EL (cell line): ENCODE data around the gene ELANE.
"Not testable (repeated sequence)": the region's sequence is repeated elsewhere in the genome, so short reads cannot be mapped to it uniquely, and the experiment has no call there.

Source experiments
- DNase-seq: peaks from one replicate; pipeline ENCODE4 v3.0.0-alpha.2; 2016

ELANE gene

DNA sequence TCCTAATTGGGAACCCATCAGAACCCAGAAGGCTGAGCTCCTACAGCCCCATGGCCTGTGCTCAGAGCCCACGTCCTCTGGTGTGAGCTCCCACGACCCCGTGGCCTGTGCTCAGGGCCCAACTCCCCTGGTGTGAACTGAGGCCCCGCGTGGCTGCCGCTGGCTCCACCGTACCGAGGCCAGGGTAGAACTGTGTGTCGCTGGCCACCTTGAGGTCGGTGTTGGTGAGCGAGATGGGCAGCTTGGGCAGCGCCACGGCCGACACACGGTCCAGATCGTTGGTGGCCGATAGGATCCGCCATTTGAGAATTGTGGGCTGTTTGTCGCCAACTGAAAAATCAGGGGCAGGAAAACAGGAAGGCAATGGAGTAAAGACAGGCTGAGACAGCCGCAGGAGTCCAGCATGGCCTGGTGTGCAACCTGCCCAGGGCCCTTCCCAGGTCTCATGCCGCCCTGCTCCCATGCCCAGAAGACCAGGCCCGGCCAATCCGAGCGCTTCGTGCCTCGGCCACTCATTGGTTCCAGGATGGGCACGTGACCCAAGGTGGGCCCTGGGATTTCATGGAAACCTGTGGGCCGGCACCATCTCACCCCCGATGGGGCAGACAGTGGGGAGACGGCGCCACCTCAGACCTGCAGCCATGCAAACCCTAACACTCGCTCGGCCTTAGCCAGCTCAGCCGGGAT lies 29.4 kb downstream of the ELANE start:
- DNase-seq, result no peak

DNA sequence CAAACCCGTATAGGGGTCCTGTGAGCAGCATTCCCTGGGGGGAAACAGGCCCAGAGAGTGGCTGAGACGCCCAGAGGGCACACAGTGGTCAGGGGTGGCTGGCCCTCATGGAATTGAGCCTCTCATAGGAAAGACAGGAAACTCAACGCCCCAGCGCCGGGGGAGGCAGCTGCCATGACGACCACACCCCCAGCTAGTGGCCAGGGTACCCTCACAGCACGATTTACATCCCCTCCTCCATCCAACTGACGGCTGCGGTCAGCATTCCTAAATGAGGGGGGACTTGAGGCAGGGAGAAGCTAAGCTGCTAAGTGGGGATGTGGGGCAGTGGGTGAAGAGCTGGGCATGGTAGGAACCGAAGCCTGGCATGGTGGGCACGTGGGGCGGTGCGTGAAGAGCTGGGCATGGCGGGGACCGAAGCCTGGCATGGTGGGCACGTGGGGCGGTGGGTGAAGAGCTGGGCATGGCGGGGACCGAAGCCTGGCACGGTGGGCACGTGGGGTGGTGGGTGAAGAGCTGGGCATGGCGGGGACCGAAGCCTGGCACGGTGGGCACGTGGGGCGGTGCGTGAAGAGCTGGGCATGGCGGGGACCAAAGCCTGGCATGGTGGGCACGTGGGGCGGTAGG lies 30.9 kb downstream of the ELANE start:
- DNase-seq, result no peak

DNA sequence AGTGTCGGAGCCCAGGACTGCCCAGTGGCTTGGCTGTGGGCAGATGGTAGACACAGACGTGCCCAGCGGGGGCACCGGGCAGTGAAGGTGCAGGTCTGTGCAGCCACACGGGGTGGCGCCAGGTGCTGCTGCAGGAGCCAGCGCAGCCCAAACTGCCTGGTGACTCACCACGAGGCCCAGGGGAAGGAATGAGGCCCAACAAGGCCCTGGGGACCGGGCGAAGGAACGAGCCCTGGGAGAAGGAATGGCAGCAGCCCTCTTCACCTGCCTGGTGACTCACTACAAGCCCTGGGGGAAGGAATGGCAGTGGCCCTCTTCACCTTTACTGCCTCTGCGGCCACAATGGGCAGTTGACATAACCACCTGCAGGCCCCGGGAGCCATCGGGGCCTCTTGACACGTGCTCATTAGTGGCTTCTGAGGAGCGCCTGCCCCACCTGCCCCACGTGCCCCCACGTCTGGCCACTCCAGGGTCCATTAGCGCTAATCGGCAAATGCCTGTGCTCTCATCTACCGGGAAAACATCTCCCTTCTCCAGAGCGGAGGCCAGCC lies 31.6 kb downstream of the ELANE start:
- no peak for DNase-seq

DNA sequence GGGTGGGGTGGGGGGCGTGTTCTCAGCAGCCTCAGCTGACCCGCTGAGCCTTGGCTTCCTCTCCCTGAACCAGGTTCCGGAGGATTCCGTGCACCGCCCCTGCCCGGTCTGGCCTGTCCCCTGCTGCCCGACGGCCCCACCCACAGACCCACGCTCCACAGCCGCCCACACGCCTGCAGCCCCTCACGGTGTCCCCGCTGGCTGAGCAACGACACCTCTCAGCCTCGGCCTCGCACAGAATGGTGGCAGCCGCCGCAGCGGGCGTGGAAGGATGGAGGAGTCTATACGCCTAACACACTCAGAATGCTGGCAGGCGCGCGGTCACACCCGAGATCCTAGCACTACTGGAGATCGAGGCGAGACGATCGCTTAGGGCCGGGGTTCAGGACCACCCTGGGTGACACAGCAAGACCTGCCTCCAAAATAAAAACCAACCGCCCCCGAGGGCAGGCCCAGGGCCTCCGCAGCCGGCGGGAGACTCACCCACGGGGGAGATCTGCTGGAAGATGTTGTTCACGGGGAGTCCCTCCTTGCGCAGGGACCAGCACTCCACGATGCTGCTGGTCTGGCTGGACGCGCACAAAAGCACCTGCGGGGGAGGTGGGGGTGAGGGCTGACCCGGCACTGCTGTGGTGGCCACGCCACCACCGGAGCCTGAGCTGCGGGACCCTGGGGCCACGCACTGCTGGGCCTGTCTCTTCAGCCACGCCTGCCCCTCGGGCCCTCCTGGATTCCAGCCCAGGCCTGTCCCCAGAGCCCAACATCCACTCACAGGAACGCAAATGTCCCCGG lies 32.5 kb downstream of the ELANE start:
- no peak for DNase-seq

DNA sequence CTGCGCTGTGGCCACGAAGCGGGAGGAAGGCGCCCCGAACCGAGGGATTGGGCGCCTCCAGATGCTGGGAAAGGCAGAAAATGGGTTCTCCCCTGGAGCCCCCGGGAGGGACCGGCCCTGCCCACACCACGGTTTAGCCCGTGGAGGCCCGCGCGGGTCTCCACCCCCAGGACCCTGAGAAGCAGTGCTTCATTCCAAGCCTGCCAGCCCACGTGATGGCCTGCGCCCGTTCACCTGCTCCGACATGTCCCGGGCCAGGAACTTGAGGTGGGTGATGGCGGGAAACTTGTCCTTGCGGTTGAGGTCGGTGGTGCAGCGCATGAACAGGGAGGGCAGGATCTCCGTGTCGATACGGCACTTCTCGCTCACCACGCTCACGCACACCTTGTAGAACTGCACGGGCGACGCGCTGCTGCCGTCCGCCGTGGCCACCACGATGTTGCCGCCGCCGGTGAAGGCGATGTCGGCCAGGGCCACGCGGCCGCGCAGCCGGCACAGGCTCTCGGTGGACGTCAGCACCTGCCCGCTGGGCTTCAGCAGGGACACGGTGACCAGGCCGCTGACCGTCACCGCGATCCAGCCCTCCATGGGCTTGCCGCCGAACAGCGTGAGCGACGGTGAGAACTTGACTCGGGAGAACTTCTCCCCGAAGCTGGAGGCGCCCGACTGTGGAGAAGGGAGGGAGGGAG lies 33.6 kb downstream of the ELANE start:
- DNase-seq, result no peak

DNA sequence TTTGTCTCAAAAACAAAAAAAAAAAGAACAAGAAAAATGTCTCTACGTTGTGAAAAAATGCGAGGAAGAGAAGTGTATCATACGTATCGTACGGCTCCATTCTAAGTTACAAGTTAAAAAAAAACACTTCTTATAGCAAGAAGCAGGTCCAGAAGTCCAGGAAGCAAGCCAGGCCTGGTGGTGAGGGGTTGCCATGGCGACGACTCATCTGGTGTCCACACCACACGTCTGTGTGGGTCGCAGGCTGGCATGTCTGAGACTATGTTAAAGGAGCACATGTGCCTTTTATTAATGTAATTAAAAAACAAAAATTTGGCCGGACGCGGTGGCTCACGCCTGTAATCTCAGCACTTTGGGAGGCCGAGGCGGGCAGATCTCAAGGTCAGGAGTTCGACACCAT lies 35.0 kb downstream of the ELANE start:
- DNase-seq, result peak; percentile 74

DNA sequence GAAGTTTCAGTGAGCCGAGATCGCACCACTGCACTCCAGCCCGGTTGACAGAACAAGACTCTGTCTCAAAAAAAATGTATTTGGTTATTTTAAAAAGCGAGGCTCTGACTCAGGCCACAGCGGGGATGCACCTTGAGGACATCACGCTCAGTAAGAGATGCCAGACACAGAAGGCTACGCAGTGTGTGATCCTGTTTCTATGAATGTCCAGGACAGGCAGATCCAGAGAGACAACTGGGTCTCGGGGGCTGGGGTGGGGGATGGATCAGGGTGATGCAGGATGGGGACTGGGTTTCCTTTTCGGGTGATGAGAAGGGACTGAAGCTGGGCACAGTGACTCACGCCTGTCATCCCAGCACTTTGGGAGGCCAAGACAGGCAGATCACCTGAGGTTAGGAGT lies 35.5 kb downstream of the ELANE start:
- DNase-seq, result no peak

DNA sequence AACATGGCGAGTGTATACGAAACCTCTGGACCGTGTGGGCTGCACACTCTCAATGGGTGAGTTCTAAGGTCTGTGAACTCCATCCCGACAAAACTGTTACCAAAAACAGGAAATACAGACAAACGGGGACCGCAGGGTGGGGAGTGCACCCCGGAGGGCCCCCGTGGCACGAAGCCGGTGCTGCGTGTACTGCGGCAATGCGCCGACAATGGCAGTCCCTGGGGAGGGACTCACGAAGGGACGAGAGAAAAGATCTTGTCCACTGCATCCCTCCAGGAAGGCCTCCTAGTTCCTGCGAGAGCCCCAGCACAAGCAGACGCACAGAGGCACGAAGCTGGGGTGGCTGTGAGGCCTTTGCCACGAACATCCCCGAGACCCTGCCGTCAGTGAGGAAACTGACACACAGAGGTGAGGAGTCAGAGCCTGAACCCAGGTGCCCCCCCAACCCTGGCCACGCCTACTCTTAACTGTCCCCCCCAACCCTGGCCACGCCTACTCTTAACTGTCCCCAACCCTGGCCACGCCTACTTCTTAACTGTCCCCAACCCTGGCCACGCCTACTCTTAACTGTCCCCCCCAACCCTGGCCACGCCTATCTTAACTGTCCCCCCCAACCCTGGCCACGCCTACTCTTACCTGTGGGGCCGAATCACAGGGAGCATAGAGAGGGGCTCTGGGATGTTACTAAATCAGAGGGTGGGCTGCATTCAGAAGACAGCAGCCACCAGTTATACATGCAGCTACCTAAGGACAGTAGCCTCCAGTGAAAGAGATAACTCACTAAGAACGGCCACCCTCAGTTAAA lies 36.7 kb downstream of the ELANE start:
- no peak for DNase-seq

DNA sequence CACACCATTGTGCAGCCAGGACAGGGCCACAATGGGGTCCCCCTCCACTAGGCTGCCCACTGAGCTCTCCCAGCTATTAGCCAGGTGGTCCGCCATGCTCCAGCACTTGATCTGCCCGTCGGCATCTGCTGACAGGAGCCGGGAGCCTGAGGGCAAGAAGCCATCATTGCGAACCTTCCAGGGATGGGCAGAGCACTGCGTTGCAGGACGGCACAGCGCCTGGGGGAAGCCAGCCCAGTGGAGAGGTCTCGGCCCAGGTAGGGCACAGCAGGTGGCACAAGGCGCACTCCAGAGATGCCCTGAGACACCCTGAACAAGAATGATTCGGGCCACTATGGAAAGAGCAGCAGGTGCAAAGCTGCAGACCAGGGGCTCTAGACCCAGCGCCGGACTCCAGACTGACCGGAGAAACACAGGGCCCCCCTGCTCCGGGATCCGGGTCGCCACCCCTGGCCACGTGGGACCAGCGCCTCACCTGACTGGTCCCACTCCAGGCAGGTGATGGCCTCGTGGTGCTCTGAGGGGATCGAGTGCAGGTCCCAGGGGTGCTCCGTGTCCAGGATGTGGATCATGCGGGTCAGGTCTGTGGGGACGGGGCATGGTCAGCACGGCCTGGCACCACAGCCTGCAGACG lies 37.7 kb downstream of the ELANE start:
- DNase-seq, result no peak

DNA sequence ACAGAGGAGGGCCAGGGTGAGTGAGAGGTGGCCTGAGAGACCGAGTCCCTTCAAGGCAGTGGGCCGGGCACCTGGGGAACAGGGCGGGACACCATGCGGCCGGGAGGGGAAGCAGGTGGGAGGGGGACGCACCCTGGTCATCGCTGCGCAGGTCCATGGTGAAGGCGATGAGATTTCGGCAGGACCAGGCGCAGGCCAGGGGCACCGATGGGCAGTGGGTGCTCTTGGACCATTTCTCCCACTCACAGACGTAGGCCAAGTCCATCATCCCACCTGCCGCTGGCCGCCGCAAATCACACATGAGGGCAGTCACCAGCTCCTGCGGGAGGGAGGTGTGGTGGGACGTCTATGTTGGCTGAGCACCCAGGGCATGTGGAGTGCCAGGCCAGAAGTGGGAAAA lies 38.7 kb downstream of the ELANE start:
- DNase-seq, result no peak

DNA sequence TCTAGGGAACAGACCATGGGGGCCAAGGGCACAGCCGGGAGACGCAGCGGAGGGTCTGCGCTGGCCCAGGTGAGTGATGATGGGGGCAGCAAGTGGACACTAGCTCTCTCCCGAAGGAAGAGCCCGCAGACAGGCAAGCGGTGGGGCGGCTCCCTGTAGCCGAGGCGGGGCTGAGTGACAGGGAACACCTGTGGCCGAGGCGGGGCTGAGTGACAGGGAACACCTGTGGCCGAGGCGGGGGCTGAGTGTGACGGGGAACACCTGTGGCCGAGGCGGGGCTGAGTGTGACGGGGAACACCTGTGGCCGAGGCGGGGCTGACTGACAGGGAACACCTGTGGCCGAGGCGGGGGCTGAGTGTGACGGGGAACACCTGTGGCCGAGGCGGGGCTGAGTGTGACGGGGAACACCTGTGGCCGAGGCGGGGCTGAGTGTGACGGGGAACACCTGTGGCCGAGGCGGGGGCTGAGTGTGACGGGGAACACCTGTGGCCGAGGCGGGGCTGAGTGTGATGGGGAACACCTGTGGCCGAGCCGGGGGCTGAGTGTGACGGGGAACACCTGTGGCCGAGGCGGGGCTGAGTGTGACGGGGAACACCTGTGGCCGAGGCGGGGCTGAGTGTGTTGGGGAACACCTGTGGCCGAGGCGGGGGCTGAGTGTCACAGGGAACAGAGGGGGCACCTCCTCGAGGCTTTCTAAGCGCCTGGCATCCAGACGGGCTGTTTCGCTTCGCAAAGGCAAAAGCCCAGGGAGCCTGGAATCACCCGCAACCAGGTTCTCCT lies 39.5 kb downstream of the ELANE start:
- DNase-seq, result not testable (repeated sequence)

DNA sequence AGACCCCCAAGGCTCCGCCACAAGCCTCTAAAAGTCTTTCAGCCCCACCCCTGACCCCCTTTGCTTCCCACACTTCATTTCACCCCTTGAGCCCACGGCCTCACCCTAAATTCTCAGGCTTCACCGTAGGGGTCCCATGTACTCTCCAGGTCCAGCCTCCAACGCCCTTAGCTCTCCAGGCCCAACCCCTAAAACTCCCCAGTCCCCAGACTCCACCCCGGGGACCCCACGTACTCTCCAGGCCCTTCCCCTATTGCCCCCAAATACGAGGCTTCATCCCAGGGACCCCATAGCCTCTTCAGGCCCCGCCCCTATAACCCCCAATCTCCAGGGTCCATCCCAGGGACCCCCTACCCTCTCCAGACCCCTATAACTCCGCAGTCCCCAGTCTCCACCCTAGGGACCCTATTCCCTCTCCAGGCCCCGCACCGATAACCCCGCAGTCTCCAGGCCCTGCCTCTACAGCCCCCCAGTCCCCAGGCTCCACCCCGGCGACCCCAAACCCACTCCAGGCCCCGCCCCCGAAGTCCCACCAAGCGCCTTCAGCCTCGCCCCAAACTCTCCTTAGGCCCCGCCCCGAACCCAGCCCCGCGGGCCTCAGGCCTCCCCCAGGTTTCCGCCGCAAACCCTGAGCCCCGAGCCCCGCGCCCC lies 40.3 kb downstream of the ELANE start:
- no peak for DNase-seq

DNA sequence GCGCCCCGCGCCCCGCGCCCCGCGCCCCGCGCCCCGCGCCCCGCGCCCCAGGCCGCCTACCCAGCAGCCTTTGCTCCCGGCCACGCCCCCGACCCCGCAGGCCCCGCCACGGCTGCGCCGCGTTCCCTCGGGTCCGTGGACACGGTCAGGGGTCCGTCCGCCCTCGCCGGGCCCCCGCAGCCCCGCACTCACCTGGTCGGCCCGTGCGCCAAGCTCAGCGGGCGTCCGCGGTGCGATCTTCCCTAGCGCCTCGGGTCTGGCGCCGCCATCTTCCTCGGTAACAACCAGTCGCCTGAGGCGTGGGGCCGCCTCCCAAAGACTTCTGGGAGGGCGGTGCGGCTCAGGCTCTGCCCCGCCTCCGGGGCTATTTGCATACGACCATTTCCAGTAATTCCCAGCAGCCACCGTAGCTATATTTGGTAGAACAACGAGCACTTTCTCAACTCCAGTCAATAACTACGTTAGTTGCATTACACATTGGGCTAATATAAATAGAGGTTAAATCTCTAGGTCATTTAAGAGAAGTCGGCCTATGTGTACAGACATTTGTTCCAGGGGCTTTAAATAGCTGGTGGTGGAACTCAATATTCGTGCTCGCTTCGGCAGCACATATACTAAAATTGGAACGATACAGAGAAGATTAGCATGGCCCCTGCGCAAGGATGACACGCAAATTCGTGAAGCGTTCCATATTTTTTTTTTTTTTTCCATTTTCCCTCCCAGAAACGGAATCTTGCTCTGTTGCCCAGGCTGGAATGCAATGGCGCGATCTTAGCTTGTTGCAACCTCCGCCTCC lies 41.0 kb downstream of the ELANE start, which contains the start of the genes MED16 and RNU6-9:
Gene MED16, minus strand, starts transcription at position 294 of the 796 bp plus-strand sequence. CDS start 2,056 bp downstream, outside the sequence.
Gene RNU6-9, plus strand, starts transcription at position 591 of the 796 bp plus-strand sequence.
- peak; percentile 94 for DNase-seq

DNA sequence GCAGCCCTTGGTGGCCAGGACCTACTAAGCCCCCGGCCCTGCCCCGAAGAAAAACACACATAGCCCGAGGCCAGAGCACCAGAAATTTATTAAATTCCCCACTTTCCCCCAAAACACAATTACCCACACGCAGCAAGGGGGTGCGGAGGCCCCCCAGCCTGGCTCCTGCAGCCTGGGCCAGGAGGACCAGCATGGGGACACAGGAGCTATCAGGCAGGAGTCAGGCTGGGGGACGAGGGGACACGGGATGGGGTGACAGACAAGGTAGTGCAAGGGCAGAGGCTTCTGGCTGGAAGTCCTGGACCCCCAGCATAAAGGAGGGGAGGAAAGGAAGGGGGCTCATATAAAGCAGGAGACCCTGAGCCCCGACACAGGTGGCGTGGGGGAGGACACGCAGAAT lies 44.3 kb downstream of the ELANE start:
- no peak for DNase-seq

DNA sequence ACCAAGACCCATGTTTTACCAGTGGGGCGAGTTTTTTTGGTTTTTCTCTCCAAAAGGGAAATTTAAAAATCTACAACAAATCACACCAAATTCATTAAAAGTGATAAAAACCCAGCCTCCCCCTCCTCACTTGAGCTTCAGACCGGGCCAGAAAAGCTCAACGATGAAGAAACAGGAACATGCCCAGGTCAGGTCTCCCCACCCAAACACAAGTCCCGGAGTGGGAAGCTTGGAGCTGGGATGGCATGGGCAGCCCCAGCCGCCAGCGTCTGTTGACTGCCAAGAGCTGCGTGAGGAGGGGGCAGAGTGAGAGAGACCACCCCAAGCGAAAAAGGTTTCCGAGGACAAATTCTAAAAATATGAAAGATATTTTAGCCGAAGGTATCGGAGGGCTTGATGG lies 44.9 kb downstream of the ELANE start:
- no peak for DNase-seq

DNA sequence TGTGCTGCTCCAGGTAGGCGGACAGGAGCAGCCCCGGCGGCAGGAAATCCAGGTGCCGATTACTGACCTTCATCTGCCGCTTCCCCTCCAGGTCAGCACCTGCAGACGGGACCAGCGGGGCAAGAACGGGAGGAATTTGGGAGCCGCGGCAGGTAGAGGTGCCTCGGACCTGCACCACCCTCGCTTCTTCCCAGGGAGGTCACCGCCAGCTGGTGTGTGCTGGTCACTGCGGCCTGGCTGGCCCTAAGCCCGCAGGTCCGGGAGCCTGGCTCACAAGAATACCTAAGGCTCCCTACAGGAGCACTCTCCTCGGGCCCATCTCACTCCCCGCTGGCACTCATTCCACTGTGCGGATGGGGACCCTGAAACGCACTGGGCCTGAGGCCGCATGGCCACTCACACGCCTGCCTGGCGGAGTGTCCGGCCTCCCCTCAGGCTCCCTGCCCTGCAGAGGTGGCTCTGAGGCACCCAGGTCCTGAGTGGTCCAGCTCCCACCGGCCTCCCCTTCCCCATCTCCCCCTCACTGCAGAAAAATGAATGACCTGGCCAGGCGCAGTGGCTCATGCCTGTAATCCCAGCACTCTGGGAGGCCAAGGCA lies 45.4 kb downstream of the ELANE start:
- no peak for DNase-seq

DNA sequence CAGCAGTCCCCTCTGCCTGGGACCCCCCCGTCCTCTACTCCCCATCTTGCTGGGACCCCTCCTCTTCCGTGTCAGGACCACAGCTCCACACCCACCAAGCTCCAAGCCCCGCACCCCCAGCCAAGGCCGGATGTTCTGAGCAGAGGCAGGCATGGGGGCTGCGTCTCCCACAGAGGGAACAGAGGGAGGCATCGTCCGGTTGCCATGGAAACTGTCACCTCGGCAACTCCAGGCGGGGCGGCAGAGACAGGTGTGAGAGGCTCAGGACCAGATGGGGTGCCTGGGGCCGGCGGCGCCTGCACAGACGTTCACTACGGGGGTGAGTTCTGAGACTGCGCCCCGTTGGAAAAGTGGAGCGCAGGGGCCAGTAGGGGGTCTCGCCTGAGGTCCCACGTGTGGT lies 46.6 kb downstream of the ELANE start:
- no peak for DNase-seq

DNA sequence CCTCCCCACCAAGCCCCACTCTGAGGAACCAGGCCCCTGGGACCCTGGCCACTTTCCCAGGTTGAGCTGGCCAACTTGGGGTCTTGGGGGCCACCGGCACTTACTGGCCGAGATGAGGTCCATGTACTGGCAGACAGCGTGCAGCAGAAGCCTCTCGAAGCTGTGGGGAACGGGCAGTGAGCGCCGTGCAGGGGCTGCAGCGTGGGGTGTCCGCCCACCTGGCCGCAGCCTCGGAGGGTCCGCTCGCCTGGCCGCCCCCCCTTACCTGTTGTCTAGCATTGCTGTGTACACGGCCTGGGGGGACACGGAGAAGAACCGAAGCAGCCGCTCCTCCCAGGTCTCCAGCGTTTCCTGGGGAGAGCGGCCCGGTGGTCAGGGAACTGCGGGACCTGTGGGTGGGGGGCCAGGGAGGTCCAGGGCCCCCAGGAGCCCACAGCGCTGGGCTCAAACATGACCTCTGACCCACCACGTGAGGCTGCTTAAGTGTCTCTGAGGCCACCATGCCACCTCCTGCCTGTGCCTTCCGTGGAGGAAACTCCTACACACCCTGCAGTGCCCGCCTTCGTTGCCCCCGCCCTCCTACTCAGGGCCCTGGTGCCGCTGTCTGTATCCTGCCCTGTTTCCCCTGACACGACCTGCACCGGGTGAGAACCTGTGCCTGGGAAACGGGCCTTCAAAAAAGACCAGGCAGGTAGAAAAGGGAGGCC lies 47.4 kb downstream of the ELANE start:
- DNase-seq, result no peak

DNA sequence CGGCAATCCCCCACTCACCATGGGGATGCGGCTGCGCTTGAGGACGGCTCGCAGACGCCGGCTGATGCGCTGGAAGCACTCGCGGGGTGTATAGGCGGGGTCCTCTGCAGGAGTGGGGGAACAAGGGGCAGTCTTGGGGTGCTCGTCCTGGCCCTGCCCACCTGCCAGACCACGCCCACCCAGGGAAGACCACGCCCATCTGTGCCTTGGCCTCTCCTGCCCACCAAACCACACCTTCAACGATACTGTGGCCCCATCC lies 47.9 kb downstream of the ELANE start:
- no peak for DNase-seq
